HG03159 (cell line): ENCODE results near the gene AKAP8L.
"Not testable (repeated sequence)": the region's sequence is repeated elsewhere in the genome, so short reads cannot be mapped to it uniquely, and the experiment has no call there.

Source experiments
- ATAC-seq: cut with Tn5 transposase; IDR thresholded peaks from one replicate; pipeline ENCODE4 v1.9.1; 2021; ENCODE audit warnings: mild to moderate bottlenecking, moderate library complexity; ENCODE audit not compliant: unreplicated experiment

AKAP8L gene

DNA sequence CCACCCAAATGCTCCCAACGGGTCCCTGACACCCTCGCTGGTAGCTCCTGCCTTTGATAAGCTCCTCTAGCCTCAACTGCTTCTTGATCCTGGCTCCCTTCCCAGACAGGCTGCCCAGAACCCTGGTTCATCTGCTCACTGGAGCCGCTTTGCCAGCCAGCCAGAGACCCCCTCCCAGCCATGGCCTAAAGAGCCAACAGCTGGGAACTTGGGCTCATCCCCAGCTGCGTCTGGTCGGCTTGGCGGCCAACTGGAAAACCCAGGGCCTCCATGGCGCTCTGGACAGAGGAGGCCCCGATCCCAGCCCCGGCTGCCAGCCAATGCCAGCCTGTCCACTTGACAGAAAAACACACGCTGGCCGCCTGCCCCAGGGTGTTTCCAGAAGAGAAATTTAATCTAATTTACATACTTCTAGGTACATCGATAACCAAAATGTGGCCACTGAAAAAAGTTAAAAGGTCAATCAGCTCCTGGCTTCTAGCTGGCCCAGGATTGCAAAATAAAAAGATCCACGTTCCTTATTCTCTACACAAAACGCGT, 3.0 kb upstream of the AKAP8L start:
- no peak for ATAC-seq

DNA sequence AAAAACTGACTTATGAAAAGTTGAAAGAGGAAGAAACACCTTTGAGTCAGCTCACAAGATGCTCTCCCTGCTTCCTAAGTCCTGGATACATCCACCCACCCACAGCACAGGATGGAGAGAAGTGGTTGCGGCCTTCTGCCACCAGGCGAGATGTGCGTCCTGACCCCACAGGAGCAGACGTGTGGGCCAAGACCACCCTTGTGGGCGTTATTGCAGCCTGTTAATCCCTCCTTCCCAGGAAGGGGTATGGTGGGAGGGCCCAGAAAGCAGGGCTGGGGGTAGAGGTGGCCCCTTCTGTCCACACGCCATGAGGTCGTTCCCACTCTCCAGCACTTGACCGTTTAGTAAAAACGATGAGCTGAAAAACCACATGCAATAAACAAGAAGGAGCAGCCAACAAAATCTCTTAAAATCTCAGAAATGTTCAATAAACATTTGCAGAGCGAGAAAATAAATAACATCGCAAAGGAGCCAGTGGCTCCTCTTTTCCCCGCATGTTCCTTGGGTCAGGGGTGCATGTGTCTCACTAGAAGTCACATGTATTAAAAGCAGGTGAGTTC, 2.4 kb upstream of the AKAP8L start:
- no peak for ATAC-seq

DNA sequence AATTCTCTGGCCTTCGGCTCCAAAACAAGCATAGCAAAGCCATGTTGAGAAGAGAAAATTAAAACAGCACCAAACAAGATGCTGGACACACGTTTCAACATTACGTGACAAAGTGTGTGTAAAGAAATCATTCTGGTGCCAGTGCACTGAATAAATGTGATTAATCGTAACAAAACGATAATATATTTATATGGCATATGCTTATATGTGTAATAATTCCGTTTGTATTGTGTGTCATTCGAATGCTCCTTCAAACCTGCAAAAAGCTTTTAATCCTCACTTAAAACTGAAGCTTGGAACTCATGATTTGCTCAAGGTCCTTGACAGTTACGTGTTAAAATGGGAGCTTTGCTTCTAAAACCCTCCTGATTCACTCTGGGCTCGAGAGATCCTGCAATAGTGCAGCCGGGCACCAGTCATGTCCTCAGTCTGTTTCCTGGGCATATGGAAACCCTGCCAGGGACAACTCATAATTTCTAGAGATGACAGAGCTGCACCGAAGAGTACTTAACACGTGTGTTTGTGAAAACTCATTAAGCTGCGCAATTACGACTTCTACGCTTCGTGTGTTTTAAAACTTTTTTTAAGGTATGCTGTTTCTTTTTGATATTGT, 731 bp upstream of the AKAP8L start:
- no peak for ATAC-seq

DNA sequence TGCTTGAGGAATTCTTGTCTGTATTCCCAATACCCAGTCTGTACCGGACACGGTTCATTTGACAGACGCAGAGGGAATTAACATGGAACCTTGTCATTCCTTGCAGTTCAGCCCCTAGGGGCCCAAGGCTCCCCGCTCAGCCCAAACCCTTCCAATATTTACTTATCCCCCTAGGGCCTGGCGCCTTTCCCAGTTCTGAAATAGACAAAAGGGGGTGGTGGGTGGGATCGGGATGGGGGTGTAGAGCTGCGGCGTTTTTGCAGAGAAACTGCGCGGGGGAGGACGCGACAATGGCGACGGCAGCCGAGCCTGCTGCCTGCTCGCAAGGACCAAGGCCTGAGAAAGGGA, 583 bp downstream of the AKAP8L start:
- no peak for ATAC-seq

DNA sequence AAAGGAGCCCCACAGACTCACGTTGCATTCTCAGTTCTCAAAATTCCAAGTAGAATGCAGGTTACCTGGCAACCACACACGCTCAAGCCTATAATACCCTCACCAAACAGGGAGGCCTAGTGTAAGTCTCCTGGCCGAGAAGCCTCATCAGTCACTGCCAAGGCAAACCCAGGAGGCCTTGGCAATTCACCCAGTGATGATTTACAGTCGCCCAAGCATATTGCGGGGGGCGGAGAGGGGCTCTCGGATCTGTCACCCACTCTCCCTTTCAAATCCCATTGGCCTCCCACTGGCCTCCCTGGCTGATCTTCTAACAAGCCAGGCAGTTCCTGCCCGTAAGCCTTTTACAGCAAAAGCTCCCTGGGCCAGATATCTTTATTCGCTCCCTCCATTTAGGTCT, 1.1 kb downstream of the AKAP8L start:
- no peak for ATAC-seq

DNA sequence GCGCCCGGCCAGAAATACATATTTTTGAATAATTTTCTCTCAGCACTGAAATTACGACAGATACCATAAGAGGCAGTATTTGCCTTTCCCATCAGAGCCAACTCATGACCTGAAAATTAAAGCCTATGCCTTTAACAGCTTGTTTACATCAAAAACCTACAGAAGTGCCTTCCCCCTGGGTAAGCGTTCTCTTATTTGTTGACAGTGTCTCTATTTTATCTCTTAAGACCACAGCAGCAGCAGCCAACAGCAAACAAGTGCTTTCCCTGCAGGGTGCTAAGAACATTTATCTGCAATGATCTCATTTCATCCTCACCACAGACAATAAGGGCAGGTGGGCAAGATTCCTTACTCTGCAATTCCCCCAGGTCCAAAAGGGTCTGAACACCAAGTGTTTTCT, 6.0 kb downstream of the AKAP8L start:
- ATAC-seq = no peak

DNA sequence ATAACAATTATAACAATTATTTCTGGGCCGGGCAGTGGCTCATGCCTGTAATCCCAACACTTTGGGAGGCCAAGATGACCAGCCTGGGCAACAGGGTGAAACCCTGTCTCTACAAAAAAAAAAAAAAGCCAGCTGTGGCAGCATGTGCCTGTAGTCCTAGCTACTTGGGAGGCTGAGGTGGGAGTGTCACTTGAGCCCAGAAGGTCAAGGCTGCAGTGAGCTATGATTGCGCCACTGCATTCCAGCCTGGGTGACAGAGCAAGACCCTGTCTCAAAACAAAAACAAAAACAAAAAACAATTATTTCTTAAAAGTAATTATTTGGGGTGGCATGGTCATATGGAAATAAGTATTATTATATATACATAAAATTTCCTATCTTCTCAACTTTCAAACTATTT, 7.4 kb downstream of the AKAP8L start:
- ATAC-seq = not testable (repeated sequence)

DNA sequence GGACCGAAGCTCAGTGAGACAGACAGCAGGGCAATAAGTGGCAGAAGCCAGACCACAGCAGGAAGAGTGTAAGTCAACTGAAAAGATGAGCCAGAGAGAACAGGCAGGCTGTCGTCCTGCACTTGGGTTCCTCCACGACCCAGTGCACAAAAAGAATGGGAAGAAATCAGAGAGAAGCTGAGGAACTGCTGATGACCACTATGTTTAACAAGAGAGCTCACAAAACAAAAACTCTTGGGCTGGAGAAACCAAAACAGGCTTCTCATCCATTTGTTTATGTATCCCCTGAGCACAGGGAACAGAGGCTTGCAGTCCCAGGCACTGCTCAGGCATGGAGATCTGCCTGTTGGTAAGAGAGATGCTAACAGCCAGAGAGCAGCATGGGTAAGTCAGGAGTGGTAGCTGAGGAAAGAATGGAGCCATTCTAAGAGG, 14.0 kb downstream of the AKAP8L start:
- no peak for ATAC-seq

DNA sequence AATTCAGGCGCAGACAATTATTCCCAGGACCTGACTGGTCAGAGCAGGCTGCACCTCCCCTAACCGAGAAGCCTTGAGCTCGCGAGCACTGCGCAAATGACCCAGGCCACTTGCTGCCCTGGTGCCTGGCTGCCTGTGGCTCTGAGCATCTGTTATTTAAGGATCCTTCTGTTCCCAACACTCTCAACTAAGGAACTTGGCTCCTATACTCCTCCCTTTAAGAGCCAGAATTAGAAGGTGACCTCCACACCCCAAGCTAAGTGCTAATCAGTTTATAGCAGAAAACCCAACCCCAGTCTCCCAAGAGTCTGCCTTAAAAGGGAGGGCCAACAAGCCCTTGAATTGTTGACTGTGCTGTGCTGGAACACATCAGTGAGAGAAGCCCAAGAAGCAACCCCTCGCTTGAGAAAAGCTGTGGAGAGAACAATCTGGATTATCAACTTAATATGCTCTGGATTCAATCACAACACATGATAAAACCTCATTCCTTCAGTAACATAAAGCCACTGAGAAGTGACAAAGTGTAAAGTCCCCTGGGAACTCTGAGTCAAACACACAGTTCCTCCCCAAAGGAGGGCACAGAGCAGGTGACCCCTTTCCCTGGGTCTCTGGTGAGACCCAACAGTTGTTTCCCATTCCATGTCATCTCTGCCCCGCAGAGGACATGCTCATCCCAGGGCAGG, 14.6 kb downstream of the AKAP8L start:
- ATAC-seq = no peak

DNA sequence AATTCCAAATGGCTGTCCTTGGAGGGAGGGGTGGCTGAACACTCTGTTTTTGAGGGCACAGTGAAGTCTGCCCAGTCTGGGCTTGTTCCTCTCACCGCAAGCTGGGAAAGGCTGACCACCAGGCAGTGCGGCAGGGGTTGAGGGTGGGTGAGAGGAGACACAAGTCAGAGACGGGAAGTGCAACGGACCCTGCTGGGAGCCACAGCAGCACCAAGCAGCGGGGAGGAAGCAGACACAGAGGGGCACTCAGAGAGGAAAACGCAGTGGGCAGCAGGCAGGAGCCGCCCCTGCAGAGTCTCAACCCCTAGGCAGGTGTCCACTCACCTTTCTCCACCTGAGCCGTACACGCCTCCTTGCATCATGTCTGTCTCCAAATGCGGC, 15.6 kb downstream of the AKAP8L start:
- ATAC-seq = no peak

DNA sequence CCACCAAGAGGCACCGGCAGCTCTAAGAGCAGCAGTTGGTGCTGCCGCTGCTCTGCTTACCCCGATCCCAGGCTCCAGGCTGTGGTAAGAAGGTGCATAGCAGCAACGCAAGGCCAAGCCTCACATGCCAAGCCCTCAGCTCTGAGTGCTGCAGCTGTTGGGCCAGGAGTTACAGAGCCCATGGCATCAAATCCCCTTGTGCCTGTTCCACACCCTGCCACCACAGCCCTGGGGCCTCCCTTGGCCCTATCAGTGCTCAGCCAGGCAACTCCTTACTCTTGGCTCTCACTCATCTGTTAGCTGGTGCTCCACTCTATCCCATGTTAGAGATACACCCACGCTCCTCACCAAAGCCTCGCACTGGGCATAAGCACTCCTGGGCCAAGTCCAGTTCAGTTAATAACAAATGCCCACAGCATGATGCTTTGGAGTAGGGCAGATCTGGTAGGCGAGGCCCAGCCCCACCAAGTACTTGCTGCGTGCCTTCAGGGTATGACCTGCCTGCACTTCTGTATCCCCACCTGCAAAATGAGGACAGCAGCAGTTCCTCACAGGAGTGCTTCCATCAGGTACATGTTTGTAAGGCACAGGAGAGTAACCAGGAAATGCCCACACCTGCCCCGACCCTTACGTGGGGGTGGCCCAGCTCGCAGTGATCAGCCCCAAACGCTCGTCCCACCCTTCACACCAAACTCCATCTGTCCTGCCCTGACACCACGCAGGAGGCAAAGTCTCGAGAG, 16.2 kb downstream of the AKAP8L start:
- ATAC-seq = no peak

DNA sequence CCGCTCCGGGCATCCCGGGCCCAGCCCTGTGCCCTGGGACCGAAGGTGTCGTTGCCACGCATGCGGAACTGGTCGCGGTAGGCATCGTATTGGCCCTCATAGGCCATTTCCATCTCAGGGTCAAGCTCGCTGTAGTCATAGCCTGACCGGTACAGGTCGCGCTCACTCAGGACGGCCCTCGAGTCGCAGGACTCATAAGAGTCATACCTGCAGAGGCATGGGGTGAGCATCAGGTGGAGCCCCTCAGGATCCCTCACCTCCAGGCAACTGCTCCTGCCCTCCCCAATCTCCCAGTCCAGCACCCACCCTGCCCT, 17.4 kb downstream of the AKAP8L start:
- no peak for ATAC-seq

DNA sequence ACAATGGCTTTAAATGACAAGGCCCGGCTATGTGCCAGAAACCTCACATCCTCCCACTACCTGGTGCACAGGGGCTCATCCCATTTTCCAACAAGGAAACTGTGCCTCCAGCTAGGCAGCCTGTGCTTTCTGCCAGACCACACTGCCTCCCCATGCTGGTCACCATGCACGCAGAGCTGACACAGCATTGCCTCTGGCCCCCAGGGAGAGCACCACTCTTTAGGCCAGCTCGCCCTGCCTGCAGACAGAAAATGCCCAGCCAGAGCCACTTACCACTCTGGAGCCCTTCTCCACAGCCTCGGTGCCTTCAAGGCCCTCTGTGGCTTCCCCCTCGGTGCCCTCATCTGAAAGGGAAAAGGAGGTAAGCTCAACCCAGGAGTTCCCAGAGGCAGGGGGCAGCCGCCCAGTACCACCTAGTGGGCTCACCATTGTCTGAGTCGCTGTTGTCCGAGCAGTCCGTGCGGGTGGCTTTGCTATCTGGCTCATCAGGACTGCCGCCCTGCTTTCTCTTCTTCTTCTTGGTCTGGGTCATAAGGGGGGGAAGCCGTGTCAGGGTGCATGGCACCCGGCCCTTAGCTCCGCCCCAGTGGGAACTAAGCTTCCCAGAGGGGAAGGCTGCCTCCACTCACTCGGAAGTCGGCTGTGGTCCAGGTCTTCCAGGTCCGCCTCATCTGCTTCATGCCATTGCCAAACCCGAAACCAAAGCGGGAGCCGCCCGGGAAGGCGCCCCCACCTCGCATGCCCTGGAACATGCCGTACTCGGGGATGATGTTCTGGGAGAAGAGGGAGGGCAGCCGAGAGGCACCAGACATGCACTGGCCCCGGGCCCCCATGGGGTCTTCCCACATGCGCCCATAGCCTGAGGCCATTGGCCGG, 18.0 kb downstream of the AKAP8L start:
- no peak for ATAC-seq

DNA sequence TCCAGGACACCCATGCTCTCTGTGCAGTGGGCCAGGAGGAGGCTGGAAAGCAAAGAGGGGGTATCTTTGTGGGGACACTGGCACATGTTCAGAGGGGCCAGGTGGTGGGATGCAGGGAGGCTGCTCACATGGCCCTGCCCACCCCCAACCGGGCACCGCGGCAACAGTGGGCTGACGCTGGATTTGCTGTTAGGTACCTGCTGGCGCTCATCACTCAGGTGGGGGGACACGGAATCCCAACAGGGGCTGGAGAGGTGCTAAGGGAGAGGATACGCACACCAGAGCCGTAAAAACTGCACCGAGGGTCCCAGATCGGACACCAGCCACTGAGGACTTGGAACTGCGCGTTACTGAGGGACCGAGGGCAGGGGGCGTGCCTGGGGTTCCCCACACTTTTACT, 19.2 kb downstream of the AKAP8L start:
- ATAC-seq = no peak

DNA sequence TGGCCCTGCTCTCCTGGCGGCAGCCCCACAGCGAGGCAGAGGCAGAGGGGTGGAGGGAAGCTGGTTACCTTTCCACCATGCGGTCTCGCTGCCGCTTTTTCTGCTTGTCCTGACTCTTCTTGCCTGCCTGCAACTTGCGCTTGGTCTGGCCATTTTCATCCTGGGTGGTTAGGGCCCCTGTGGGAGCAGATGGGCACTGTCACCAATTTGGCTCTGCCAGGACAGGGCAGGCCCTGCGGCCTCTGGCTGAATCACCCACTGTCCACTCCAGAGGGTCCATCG, 19.6 kb downstream of the AKAP8L start:
- no peak for ATAC-seq

DNA sequence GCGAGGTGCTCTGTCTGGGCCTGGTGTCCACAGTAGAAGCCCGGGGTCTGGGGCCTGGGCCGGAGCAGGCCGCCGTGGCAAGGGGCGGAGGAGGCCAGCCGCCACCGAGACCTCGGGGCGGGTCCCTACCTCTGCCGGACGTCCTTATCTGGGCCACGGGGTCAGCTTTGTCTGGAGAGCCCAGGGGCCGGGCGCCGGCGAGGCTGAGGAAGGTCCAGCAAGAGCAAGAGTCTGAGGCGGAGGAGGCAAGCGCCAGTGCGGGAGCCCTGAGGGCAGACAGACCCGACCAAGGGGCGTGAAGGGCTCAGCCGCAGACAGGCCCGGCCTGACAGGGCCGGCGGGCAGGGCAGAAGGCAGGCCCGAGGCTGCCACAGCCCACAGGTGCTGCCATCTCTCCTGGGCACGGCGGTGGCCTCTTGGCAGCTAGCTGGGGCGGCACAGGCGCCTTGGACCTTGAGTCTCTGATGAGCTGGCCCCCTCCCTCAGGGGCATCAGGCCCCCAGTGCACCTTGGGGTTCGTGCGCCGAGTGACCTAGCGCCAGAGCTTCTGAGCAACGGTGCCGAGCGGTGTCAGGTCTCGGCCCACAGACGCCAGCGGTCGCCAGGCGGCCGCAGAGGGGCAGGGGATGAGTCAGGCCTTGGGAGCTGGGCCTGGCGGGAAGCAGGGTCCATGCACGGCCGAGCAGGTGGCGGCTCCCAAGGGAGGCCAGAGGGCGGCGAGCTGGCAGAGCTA, 20.1 kb downstream of the AKAP8L start:
- no peak for ATAC-seq

DNA sequence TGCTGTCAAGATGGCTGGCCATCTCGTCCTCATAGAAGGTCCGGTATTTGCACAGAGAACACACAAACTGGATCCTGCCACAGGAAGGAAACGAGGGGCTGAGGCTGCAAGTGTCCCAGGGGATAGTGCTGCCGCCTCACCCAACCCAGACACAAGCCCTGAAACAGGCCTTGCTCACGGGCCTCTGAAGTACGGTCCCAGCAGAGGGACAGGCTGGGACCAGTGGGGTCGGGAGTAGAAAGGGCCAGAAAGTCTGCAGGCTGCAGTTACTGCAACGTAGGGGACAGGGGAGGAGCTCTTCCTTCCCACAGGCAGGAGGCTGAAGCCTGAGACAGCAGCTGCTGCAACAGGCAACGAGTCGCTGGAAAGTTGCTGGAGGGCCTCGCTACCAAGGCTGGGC, 21.0 kb downstream of the AKAP8L start:
- no peak for ATAC-seq

DNA sequence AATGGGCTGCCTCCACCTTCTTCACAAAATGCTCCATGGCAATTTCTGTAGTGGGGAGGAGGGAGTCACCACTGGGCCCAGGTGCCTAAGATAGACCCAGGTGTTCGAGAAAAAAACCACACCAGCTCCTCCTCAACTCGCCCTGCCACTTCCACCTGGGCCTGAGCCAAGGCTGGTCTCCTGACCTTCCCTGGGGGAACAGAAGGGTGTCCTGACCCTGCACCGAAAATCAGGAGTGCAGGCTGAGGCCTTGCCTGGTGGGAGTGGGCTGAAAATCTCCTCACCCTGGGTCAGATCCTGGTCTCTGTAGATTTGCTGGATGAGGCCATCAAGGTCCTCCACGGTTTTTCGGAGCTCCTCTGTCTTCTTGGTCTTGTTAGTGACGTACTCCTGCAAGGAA, 21.6 kb downstream of the AKAP8L start:
- no peak for ATAC-seq

DNA sequence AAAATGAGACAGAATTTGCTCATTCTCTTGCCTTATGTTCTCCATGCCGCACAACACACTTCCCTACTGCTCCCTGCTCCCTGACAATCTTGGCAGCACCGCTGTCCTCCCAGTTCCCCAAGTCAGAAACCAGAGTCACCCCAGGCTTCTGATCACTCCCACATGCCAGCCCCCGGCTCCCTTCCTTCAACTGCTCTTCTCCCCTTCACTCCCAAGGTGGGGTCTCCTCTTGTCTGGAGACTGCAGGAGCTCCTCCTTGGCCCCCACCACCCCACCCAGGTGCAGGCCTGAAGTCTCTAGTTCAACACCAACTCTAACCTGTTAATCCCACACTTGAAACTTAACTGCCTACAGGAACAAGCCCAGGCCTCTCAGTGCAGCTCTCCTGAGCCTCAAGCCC, 22.4 kb downstream of the AKAP8L start:
- ATAC-seq = no peak

DNA sequence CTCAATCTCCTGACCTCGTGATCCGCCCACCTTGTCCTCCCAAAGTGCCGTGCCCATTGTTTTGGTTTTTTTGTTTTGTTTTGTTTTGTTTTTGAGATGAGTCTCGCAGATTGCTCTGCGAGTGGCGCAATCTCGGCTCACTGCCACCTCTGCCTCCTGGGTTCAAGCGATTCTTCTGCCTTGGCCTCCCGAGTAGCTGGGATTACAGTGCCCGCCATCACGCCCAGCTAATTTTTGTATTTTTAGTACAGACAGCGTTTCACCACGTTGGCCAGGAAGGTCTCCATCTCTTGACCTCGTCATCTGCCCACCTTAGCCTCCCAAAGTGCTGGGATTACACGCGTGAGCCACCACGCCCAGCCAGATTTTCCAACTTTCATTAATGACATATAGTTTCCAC, 23.5 kb downstream of the AKAP8L start:
- not testable (repeated sequence) for ATAC-seq

DNA sequence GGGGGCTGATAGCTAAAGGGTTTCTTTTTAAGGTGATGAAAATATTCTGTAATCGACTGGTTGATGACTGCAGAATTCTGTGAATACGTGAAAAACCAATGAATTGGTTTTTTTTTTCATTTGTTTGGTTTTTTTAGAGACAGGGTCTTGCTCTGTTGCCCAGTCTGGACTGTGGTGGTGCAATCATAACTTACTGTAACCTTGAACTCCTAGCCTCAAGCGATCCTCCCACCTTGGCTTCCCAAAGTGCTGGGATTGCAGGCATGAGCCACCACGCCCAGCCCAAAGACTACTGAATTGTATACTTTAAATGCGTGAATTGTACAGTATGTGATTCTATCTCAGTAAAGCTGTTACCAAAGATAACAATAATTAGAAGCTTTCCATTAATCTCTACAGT, 24.4 kb downstream of the AKAP8L start:
- no peak for ATAC-seq
